ENCODE measurements around the gene LHX4. TPM values are rescaled to one million over a fixed set of nuclear protein-coding genes. Genes with fewer than 3 reads are reported as not detected.

Gene LHX4
- total and polyA plus RNA-seq, 2 of the 13 experiments (the other 11 are each of a cell fraction or from before 2014, with no cell fraction given) = 0.03 to 0.07 TPM

DNA sequence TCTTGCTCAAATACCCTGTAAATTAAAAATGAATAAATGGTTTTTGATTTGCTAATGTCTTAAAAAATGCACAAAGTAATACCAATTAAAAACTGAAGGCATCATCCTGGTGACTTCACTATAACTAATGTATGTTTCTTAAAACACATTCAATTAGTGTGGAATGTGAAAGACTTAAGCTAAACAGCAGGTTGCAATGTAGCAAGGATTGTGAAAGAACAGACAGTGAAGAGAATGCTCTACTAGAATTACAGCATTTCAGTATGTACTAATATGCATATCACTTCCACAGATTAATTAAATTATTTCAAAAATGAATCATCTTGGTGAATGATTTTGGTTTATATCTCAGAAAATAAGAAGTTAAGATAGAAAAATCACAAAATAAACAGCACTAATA is 56.4 kb downstream of the LHX4 start:
- intact Hi-C loops (cut with micrococcal nuclease; ENCODE audit: unreplicated experiment) = no loop called here
- Histone ChIP-seq H4K20me1 (ENCODE audit: insufficient read depth, low read length) (no peaks in the 10 kb centered on the region), H3K36me3 (replicated peaks in 1 of 2; ENCODE audit: control insufficient read depth in 1 of 2, insufficient read depth in 2 of 2, low read length in 2 of 2) (peaks cover 2 to 27% of the 10 kb centered on the region in 2 experiments), H3K79me2 (ENCODE audit: insufficient read depth, low read length) (no peaks in the 10 kb centered on the region), H3K9ac (ENCODE audit: insufficient read depth, low read depth, low read length) (no peak overlapping the region), H3K27ac (ENCODE audit: extremely low read length, insufficient read depth, low read length) (no peak overlapping the region), H3K9me3 (ENCODE audit: low read length) (no peaks in the 10 kb centered on the region), H3K4me2 (ENCODE audit: low read depth, low read length) (no peak overlapping the region), H3K27me3 (ENCODE audit: control insufficient read depth in 1 of 2, insufficient read depth in 2 of 2, low read length in 2 of 2) (no peaks in the 10 kb centered on the region), H2AFZ (ENCODE audit: low read length) (no peak overlapping the region), H3K4me3 (replicated peaks in 1 of 3; ENCODE audit: insufficient read depth in 1 of 3, low read depth in 2 of 3, low read length in 3 of 3) (no peak overlapping the region), H3K4me1 (ENCODE audit: insufficient read depth, low read length) (peaks cover 15% of the 10 kb centered on the region)
- ATAC-seq (no peak), FAIRE-seq (no peak), DNase-seq (ENCODE audit: low spot score) (no peak)
- no TSS peak for BruUV-seq (replicated peaks)
- in situ Hi-C loops (cut with HindIII; ENCODE audit: extremely low pct_ligation_motif_present, low pct_unique_long_range_greater_than_20kb) = no loop called here
- ChIA-PET CTCF (ENCODE audit: low intra/inter-chr PET ratio, low total read pairs) (no interaction called here), POLR2A (no interaction called here)
- TF ChIP-seq NFIB (CRISPR knock-in tag; IDR thresholded peaks at IDR 0.05; ENCODE audit: borderline replicate concordance) (no peak), SMAD9 (CRISPR knock-in tag; IDR thresholded peaks at IDR 0.05) (no peak), ZNF768 (CRISPR knock-in tag; IDR thresholded peaks at IDR 0.05) (no peak), CREB1 (IDR thresholded peaks at IDR 0.05) (no peak), CREB1 (CRISPR knock-in tag; IDR thresholded peaks at IDR 0.05) (no peak), EP300 (IDR thresholded peaks at IDR 0.05; ENCODE audit: low read depth in 2 of 2, low read length in 2 of 2) (no peak), EP300 (CRISPR knock-in tag; IDR thresholded peaks at IDR 0.05; ENCODE audit: borderline replicate concordance) (no peak), HIVEP1 (CRISPR knock-in tag; IDR thresholded peaks at IDR 0.05) (no peak), MEF2D (CRISPR knock-in tag; IDR thresholded peaks at IDR 0.05) (no peak), ZNF543 (CRISPR knock-in tag; IDR thresholded peaks at IDR 0.05) (no peak), SMARCE1 (IDR thresholded peaks at IDR 0.05; ENCODE audit: borderline replicate concordance) (no peak), HMGXB4 (CRISPR knock-in tag; IDR thresholded peaks at IDR 0.05; ENCODE audit: borderline replicate concordance in 1 of 2, low read depth in 1 of 2) (no peak), ZBTB7A (CRISPR knock-in tag; IDR thresholded peaks at IDR 0.05) (no peak), SMYD3 (CRISPR knock-in tag; IDR thresholded peaks at IDR 0.05) (no peak), SATB2 (CRISPR knock-in tag; IDR thresholded peaks at IDR 0.05) (no peak)
- TF ChIP-seq, protein P1, sequence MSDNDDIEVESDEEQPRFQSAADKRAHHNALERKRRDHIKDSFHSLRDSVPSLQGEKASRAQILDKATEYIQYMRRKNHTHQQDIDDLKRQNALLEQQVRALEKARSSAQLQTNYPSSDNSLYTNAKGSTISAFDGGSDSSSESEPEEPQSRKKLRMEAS (IDR thresholded peaks at IDR 0.05) = no peak
- TF ChIP-seq, protein P2, sequence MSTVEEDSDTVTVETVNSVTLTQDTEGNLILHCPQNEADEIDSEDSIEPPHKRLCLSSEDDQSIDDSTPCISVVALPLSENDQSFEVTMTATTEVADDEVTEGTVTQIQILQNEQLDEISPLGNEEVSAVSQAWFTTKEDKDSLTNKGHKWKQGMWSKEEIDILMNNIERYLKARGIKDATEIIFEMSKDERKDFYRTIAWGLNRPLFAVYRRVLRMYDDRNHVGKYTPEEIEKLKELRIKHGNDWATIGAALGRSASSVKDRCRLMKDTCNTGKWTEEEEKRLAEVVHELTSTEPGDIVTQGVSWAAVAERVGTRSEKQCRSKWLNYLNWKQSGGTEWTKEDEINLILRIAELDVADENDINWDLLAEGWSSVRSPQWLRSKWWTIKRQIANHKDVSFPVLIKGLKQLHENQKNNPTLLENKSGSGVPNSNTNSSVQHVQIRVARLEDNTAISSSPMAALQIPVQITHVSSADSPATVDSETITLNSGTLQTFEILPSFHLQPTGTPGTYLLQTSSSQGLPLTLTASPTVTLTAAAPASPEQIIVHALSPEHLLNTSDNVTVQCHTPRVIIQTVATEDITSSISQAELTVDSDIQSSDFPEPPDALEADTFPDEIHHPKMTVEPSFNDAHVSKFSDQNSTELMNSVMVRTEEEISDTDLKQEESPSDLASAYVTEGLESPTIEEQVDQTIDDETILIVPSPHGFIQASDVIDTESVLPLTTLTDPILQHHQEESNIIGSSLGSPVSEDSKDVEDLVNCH (CRISPR knock-in tag; IDR thresholded peaks at IDR 0.05) = no peak
- TF ChIP-seq, protein P3, sequence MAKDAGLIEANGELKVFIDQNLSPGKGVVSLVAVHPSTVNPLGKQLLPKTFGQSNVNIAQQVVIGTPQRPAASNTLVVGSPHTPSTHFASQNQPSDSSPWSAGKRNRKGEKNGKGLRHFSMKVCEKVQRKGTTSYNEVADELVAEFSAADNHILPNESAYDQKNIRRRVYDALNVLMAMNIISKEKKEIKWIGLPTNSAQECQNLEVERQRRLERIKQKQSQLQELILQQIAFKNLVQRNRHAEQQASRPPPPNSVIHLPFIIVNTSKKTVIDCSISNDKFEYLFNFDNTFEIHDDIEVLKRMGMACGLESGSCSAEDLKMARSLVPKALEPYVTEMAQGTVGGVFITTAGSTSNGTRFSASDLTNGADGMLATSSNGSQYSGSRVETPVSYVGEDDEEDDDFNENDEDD (CRISPR knock-in tag; IDR thresholded peaks at IDR 0.05; ENCODE audit: borderline replicate concordance) = no peak
